ENCODE results near the gene SEL1L3.

Gene SEL1L3

DNA sequence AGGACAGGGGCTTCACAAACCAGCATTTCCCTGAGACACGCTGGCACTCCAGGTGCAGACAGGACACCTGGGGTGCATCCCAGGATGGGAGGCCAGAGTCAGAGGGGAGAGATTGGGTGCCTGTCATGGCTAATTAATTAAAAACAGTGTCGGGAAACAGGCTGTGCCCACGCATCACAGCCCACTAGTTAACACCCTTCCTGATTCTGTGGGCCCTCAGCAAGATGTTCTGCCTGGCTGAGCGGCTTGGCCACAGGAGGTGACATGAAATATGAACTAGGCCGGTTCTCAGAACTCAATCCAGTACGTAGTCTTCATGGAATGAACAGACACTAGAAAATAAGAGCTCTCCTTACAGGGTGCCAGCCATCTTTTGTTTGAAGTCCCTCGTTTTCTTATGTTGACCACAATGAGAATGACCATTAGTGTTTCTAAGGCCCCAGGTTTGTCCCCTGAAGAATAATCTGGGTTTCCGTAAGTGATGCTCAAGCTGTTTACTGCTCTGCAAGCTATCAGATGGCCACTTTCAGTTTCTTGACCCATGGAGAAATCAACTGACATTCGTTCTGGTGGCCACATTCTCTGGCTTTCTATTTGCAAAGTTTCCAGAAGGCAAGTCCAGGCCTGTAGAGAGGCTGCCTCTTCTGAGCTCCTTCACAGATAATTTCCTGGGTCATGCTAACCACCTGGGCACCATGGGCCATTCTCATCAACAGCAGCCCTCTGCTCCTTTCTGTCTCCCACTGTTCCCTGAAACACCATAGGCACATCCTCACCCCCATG is 134.9 kb downstream of the SEL1L3 start:
- DNase-seq: no peak

DNA sequence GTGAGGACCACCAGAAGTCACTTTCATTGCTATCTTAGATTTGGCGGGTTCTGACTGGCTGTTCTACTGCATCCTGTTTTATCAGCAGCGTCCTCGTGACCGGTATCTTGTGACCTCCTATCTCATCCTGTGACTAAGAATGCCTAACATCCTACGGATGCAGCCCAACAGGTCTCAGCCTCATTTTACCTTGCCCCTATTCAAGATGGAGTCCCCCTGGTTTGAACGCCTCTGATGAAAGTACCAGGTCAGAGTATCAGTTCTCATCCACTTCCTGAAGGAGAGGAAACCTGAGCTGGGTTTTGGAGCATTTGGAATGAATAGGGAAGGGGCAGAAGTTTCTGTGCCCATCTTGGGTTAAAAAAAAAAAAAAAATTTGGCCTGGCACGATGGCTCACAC is 136.9 kb downstream of the SEL1L3 start:
- no peak for DNase-seq

DNA sequence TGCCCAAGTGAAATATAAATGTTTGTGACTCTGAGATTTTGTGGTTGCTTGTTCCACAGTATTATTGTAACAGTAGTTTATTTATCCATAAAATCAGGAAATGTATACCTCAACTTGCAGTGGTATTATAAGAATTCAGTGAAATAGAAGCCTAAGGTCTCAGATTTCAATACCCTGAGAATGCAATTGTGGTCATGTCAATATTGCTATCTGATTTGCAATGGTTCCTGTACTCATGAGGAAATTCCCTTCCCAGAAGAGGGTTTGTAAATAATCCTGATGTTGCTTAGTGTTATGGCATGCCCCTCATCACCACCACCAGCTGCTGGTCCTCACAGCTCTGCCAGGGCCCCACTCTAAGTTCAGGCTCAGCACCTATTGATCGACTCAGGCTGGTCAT is 139.4 kb downstream of the SEL1L3 start:
- no peak for DNase-seq

DNA sequence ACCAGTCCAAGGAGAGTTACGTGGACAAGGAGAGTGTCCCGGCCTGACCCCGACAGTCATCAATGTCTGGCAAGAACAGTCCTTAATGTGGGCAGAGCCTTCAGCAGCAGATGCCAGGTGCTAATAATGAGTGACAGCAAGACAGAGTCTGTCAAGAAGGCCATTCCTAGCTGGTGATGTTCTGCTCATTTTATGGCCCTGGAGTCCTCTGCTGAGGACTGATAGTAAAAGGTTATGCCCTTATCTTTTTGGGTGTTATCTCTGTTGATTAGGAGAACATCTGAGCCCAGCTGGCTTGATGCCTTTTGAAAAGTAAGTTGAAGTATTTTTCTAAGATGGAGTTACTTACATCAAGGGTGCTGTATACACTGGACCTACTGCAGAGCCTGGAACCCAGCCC is 139.8 kb downstream of the SEL1L3 start:
- no peak for DNase-seq

DNA sequence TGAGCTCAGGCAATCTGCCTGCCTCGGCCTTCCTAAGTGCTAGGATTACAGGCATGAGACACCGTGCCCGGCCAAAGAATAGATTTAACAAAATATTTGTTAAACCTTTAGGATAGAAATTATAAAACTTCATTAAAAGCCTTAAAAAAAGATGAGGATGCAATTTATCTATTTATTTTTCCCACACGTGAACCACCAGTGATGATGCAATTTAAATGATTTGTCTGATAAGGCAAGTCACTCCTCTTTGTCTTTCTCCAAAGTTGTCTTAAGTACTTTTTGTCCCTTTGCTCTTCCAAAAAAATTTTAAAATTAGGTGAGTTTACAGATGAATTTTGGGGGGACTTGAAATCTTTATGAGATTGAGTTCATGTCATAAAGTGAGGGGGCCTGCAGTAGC is 149.0 kb downstream of the SEL1L3 start:
- no peak for DNase-seq

DNA sequence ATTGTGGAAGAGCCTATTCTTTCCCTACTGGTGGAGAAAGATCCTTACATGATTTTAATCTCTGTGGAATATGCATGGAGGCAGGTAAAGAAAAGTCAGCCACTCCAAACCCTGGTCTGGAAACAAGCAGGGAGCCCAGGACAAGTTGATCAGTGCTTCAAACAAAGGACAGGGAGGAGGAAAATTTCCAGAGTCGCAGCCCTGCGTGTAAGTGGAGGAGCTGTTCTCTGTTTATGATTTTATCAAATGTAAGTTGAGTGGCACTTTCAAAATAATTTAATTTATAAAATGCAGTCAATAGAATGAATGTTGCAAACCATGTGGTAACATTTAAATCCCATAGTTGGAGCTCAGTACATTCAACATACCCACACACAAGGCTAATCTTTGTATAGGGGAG is 150.2 kb downstream of the SEL1L3 start:
- no peak for DNase-seq

DNA sequence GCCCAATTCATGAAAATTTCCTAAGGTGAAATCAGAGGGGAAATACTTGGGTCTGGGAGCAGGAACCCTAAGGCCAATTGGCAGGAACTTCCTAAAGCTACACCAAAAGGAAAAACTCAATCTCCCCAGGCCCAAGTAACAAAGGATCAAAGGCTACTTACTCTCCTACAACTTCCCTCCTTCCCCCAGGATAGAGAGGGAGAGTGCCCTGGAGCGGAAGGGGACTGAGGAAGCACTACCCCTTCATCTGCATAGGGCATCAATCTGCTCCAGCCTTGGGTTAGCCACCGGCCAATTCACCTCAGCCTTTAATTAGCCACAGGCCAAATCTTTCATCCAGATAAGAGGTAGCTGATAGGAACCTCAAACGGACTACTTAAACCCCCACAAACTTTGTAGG is 152.2 kb downstream of the SEL1L3 start:
- DNase-seq: no peak

DNA sequence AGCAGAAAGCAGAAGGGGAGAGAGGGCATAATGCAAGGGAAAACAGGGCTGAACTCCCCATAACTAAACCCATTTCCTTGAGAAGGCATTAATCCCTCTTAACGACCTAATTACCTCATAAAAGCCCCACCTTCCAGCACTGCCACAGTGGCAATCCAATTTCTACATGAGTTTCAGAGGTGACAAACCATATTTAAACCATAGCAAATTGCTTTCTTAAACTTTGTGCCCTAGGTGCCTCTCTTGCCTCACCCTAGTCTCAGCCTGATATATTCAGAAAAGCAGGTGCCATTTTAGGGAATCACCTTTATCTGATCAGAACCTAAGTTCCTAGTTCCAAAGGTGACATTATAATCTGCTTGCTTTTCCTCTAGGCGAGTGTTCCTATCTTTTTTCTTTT is 158.3 kb downstream of the SEL1L3 start:
- DNase-seq: no peak

DNA sequence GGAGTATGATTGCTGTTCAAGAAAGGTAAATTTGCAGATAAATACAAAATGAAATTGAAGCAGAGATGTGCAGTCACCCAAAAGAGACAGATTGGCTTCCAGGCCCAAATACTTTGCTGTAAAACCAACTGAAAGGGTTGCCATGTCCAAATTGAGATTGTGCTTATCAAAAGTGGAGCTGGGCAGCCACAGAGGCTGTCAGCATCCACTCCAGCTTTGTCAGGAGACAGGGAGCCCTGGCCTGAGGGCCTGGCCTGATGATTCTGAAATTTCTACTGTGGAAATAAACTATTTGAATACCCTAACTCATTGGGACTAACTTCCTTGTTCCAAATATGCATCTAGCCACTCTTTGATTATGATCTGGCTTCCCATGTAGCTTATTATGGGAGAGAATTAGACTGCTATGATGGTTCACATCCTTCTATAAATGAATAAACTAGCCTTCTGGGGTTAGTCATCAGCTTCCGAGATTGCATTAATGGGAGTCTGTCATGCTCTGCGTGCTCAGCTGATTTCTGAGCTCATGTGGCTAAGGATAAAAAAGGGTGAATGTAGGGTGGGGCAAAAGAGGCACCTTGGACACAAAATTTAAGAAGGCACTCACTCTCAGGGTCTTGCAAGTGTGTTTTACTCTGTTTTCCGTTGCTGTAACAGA is 158.9 kb downstream of the SEL1L3 start:
- DNase-seq: no peak

DNA sequence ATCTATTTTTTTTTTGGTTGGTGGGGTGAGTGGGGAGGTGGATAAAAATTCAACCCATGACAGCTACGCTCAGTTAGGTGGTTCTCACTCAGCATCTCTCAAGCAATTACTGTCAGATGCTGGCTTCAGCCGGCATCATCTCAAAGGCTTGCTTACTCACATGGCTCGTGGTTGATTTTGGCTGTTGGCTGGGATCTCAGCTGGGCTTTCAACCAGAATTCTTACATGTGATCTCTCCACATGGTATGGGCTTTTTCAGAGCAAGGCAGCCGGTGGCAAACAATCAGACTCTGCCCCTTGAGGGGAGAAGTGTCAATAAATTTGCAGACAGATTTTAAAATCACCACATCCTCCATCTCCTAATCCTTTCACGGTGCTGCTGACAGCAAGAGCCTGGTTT is 159.9 kb downstream of the SEL1L3 start:
- no peak for DNase-seq

DNA sequence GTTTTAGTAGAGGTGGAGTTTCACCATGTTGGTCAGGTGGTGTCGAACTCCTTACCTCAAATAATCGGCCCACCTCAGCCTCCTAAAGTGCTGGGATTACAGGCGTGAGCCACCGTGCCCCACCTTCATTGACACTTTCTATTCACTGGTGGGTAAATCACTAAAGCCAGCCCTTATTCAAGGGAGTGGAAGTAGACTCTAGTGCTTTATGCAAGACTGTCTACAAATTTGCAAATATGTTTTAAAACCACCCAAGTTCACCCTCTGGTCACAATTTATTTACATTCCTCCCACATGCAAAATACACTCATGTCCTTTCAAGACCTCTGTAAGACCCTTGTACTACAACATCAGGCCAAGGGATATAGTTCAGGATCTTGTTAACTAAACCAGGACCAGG is 162.1 kb downstream of the SEL1L3 start:
- no peak for DNase-seq

DNA sequence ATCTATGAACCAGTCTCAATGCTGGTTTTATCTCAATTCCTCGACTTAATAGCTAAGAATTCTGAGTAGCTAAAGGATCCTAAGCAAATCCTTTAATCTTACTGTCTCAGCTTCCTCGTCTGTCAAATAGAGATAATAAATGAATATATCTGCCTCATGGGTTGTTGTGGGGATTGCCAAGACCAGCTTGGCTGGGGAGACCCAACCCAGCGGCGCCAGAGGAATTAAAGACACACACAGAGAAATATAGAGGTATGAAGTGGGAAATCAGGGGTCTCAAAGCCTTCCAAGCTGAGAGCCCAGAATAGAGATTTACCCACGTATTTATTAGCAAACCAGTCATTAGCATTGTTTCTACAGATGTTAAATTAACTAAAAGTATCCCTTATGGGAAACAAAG is 165.3 kb downstream of the SEL1L3 start:
- DNase-seq: no peak

All from inflammatory macrophage treated with lipopolysaccharide for 4 hours (primary cell).